ENCODE results near the gene SAMD11.

GRCh38 chr1:956636-957035, 32.9 kb downstream of the SAMD11 start:
- TF ChIP-seq POLR2AphosphoS5 (IDR thresholded peaks at IDR 0.05; ENCODE audit: low read depth, low read length), result no peak
- TF ChIP-seq POLR2A (IDR thresholded peaks at IDR 0.05; ENCODE audit: low read depth, low read length), result no peak
- no peak for TF ChIP-seq TAF1 (IDR thresholded peaks at IDR 0.05; ENCODE audit: low read depth, low read length)
- TF ChIP-seq SPI1 (IDR thresholded peaks at IDR 0.05; ENCODE audit: low read depth, low read length), result no peak
